A172 (cell line): ENCODE data around the gene RPTOR. TPM values are rescaled to one million over a fixed set of nuclear protein-coding genes. Genes with fewer than 3 reads are reported as not detected.
"Not testable (repeated sequence)": the region's sequence is repeated elsewhere in the genome, so short reads cannot be mapped to it uniquely, and the experiment has no call there.

ENCODE experiments used
- DNase-seq: peaks from one replicate; pipeline ENCODE4 v3.0.0-alpha.2; 2015; ENCODE audit warnings: low spot score
- total RNA-seq: library from RNA; depleted of rRNA; stranded (reverse); fragments of >200 nt; shearing (Covaris generic); gene quantifications from 2 replicates; pipeline ENCODE4 v1.2.3, GENCODE V29; 2014

The RPTOR gene
- total RNA-seq, 1 experiment from 2014 or later = 20.7 TPM

DNA sequence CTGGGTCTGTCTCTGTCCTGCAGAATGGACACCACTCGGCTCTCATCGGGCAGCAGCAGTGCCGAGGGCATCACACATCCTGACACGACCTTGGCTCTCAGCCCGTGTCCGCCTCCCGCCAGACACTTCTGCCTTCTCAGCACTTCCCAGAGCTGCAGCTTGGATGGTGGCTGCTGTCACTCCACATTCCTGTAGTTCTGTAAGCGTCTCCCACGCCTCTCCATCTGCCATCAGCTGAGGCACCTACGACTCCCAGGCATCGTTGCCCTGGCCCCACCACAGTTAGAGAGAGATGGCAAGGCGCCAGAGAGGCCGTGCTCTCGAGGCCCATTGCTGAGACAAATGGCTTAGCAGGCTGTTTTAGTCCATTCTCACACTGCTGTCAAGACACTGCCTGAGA is 251.1 kb downstream of the RPTOR start:
- DNase-seq = no peak

DNA sequence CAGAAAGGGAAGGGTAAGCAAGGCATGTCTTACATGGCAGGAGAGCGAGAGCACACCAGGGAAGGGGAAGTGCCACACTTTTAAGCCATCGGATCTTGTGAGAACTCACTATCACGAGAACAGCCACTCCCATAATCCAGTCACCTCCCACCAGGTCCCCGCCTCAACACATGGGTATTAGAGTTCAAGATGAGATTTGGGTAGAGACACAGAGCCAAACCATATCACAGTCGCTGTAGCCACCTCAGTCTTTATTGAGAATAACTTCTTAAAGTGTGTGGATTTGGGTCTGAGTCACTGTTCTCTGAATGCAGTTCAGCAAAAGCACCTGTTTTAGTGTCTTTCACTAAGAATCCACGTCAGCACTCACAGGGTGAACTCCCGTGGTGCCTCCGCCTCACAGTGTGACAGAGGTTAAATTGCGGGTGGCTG is 251.8 kb downstream of the RPTOR start:
- DNase-seq = no peak

DNA sequence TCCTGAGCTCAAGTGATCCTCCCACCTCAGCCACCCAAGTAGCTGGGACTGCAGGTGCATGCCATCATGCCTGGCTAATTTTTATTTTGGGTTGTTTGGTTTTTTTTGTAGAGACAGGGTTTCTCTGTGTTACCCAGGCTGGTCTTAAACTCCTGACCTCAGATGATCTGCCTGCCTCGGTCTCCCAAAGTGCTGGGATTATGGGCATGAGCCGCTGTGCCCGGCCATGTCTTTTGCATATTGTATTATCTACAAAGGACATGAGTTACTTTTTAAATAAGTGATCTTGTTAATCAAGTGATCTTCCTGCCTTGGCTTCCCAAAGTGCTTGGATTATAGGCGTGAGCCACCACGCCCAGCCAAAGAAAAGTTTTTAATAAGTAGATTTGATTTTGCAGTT is 252.6 kb downstream of the RPTOR start:
- not testable (repeated sequence) for DNase-seq

DNA sequence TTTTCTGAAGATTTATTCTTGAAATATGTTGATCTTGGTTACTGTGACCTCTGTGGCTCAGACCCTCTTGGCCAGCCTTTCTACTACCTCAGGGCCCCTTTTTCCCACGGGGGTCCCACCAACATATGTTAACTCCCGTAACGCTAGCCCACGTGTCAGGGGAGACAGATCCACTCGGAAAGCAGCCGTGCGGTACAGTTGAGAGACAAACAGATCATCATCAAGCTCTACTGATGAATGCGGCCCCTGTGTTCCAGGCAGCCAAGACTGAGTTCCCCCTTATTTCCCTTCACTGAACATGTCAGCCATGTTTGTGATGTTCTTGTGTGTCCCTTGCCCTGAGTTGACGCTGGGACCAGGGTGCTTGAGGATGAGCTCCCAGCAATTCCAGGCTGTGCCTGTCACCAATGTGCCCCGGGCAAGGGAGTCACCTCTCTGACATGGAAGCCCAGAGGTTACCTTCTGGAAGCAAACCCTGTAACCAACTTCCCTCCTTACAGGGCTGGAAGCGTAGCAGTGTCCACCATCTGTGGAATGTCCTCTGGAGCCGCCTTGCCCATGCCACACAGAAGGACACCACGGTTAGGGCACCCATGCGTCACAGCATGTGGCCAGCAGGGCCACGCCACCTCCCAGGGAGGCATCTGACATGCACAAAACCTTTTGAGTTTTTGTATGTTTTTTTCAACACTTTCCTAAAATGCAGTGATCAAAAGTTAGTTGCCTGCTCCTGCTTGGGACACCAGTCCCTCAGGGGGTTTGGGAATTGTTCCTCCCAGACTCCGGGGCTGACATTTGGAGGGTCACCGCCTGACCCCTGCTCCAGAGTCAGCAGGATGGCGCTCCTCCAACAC is 253.3 kb downstream of the RPTOR start:
- DNase-seq = no peak

GRCh38 chr17:80798595-80799537 is 254.2 kb downstream of the RPTOR start:
- DNase-seq = no peak

- no peak for DNase-seq
These were observed 255.2 kb downstream of the RPTOR start for GRCh38 chr17:80799538-80800480.

DNA sequence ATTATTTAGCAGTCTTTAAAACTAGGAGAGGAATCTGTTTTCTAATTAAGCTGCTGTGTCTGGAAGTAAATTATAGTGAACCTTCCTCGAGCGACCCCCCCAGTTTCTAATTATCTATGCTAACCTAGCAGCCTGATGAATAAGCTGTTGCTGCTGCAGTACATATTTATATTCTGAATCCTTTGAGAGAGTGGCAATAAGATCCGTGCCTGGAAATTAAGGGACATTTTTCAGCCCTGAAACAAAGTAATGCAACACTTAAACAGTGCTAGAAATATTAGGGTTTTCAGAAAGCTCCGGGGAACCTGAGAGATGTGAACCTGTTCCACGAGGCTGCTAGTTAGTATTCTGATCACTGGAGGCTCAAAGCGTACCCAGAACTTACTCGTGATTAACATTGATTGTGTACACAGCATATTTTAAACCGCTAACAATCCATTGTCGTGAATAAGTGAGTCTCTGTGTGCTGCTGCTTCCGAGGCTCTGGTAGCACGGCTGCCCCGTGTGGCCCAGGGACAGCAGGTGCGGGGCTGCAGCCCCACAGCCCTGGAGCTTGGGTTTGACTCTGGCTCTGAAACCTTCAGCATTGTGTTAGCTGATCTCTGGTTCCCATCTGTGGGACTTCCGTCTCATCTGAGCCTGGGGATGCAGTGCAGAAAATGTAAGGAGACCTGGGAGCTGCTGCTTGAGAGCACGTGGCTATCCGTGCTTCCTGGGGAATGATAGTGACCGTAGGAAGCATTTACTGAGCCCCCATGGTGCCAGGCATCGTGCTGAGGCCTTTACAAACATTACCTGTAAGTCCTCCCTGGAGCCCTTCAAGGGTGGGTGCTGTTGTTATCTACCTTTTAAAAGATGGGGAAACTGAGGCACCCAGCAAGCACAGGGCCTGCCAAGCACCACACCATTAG is 256.1 kb downstream of the RPTOR start:
- DNase-seq = no peak

DNA sequence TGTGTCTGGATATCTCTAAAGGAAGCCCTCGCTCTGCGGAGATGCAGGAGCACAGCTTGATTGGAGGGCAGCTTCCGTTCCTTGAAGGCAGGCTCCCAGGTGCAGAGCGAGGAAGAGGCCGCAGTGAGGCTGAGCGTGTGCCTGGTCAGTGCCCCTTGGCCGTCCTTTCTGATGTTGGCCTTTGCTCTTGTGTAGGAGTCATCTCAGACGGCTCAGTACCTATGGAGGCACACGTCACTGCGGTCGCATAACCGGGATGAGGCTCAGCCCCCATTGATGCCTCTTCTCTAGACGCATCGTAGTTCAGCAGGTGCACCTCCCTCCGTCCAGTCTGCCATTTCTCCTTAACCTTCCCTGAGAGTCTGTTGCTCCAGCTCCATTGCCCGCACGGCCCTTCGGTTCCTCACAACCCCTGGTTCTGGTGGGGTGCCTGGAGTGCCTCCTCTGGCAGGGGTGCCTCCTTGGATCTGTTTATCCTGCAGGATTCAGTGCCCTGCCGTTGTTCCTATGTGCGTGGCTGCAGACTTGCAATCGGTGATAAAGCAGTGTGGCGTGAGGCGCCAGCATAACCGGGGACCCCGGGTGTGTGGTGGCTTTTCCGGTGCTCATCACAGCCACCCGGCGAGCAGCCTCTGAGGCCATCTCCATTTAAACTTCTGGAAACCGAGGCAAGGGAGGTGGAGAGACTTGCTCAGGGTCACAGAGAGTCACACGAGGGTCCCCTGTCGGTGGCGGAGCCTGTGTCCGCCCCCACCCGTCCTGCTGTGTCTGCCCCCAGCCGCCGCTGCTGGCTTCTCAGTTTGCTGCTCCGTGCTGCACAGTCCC is 258.2 kb downstream of the RPTOR start:
- DNase-seq = no peak

GRCh38 chr17:80803451-80804428 is 259.1 kb downstream of the RPTOR start:
- no peak for DNase-seq

DNA sequence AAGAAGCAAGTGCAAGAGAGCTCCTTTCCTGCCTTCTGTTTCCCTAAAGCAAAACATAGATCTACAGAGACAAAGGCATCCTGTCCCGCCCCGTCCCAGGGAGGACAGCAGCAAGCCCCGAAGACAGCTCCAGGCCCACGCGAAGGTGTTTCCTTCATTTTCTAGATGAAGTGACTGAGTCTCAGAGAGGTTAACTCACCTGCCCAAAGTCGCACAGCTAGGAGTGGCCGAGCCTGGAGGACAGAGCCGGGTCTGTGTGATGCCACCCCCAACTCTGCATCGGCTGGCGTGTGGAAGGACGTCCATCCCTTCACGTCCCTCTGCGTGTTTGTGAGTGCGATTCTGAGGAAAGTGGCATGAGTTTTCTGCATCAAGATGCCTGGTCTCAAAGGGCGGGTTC is 259.8 kb downstream of the RPTOR start:
- DNase-seq = no peak

DNA sequence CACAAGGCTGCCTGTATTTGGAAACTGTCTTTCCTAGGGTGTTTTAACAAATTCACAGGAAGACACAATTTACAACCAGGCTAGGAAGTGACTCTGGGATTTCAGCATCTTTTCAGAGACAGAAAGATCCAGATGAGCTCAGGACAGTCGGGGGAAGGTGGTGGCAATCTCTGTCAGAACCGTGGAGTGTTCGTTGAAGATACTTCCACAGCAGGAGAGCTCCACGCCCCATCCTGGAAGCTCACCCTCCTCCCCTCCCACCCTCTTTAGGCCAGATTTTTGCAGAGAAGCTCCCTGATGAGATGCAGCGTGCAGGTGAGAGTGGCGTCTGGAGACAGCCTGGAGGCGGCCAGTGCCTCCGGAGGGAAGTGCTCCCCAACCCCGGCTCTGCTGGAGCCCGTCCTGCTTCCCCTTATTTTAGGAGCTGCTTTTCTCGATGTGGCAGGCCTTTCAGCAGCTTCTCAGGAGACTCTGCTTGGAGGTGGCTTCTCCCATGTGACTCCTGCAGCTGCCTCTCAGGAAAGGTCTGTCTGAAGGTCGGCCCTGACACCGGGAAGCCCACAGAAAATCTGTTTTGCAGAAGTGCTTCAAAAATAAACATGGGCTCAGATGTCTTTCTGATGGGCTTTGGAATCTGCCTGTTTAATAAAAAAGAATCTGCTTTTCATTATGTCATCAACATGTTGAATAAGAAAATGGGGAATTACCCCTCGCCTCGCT is 260.6 kb downstream of the RPTOR start:
- DNase-seq = no peak

DNA sequence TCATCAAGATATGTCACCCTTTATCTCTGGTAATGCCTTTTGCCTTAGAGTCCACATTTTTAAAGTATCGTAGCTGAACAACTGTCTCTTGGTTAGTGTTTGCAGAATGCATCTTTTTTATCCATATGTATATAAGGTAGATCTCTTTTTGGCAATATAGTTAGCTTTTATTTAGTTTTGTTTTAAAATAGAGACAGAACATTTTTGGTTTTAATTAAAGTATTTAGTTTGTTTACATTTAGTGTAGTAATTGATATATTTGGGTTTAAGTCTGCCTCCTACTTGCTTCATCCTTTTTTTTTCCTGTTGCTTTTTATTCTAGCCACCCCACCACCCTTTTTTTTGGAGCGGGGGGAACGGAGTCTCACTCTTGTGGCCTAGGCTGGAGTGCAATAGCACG is 262.4 kb downstream of the RPTOR start:
- DNase-seq = no peak

DNA sequence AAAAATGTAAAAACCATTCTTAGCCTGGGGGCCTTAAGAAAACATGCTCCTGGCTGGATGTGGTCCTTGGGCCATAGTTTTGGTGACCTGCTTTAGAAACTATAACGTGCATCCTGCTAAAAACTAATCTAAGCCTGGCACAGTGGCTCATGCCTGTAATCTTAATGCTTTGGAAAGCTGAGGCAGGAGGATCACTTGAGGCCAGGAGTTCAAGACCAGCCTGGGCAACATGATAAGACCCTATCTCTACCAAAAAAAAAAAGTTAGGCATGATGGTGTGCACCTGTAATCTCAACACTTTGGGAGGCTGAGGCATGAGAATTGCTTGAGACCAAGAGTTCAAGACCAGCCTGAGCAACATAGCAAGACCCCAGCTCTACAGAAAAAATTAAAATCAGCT is 263.2 kb downstream of the RPTOR start:
- no peak for DNase-seq

- DNase-seq = no peak
These were observed 266.8 kb downstream of the RPTOR start for GRCh38 chr17:80811181-80812105.

DNA sequence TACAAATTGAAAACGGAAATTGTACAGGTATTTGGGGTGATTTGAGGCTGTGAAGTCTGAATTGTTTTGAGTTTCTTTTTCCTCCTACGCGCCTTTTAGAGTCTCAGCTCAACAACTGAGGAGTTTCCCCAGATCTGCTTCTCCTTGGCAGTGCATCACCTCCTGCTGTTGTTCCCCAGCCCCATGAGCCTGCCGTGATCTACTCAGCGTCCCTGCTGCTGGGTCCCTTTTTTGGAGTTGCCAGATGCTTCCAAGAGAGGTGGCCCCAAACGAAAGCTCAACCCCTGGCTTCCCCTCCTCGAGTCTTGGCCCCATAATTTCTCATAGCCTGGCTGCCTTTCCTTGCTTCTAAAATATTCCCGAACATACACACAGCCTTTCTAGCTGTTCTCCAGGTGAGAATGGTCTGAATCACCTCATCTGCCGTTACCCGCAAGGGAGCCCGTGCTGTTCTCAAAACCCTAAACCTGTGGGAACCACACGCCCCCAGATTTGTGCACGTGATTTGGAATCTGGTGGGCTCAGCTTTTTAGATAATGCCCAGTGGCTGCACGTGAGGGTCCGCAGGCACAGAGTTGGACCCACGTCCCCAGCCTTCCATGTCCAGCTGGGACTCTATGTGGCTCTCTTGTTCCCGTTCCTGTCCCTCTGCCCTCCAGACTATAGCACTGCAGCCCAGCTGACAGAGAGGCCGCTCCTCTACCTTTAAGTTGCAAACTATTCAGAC is 267.9 kb downstream of the RPTOR start:
- DNase-seq = no peak

GRCh38 chr17:80813318-80813717 is 268.7 kb downstream of the RPTOR start:
- no peak for DNase-seq
